ENCODE measurements around the gene ATP10B. TPM values are rescaled to one million over a fixed set of nuclear protein-coding genes. Genes with fewer than 3 reads are reported as not detected.

ATP10B gene
- total RNA-seq, 1 experiment from 2014 or later, result not detected

DNA sequence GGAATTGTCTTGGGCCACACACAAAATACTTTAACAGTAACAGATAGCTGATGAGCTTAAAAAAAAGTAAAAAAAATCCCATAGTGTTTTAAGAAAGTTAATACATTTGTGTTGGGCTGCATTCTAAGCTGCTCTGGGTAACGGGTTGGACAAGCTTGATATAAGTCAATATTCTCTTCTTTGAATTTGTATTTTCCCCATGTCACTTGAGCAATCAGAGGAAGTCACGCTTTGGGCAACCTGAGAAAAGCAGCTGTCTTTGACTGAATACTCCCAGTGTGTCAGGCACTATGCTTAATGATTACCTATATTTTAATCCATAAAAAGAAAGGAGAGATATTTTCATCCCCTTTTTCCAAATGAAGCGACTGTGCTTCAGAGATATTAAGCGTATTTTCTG, 84.9 kb downstream of the ATP10B start:
- Histone ChIP-seq H3K4me1 (replicated peaks) (no peaks in the 10 kb centered on the region), H3K4me3 (no peak overlapping the region), H3K36me3 (no peaks in the 10 kb centered on the region), H3K27ac (no peak overlapping the region), H3K9me3 (replicated peaks) (no peaks in the 10 kb centered on the region), H3K27me3 (replicated peaks) (no peaks in the 10 kb centered on the region)
- DNase-seq (ENCODE audit: low read depth in 1 of 2, low spot score in 2 of 2), result no peak

DNA sequence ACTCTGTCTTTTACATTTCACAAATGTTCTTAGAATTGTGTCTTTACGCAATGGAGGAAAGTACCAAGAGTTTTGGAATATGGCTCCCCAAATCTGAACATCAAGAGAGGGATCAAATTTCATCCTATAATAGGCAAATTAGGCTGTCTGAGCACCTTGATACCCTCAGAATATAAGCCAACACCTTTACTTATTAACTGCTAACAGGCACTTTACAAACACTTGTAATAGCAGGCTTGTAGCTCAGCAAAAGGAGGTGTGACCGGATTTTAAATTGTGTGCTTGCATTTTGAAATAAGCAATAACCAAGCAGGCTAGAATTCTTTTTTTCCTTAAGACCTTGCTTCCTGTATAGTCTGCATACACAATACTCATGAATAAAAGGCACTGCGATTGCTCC, 92.0 kb downstream of the ATP10B start:
- no peaks in the 10 kb centered on the region for H3K4me1 ChIP-seq (replicated peaks)

DNA sequence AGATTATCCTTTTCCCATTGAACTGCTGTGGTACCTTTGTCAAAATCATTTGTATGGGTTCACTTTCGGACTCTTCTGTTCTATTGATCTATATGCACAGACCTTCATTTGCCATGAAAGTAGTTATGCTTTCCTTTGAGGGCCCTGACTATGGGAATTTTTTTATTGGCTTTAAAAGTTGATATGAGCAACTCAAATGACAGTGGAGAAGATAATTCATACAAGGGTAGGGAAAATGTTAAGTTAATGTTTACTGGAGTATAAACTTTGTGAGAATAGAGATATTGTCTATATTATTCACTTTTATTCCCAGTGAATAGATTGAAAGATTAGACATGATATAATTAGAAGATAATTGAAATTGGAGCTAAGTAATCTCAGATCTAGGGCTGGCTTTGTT, 94.8 kb downstream of the ATP10B start:
- Histone ChIP-seq H3K4me3 (no peak overlapping the region), H3K9me3 (replicated peaks) (no peaks in the 10 kb centered on the region), H3K27ac (no peak overlapping the region), H3K4me1 (replicated peaks) (no peaks in the 10 kb centered on the region), H3K36me3 (no peaks in the 10 kb centered on the region), H3K27me3 (replicated peaks) (no peaks in the 10 kb centered on the region)
- DNase-seq (ENCODE audit: low read depth in 1 of 2, low spot score in 2 of 2), result no peak

More for the DNA sequence above, 92.0 kb downstream of the ATP10B start:
- H3K27ac ChIP-seq, result no peak overlapping the region
- no peak for DNase-seq (ENCODE audit: low read depth in 1 of 2, low spot score in 2 of 2)
- no peaks in the 10 kb centered on the region for H3K36me3 ChIP-seq
- H3K4me3 ChIP-seq, result no peak overlapping the region
- H3K27me3 ChIP-seq (replicated peaks), result no peaks in the 10 kb centered on the region
- no peaks in the 10 kb centered on the region for H3K9me3 ChIP-seq (replicated peaks)

DNA sequence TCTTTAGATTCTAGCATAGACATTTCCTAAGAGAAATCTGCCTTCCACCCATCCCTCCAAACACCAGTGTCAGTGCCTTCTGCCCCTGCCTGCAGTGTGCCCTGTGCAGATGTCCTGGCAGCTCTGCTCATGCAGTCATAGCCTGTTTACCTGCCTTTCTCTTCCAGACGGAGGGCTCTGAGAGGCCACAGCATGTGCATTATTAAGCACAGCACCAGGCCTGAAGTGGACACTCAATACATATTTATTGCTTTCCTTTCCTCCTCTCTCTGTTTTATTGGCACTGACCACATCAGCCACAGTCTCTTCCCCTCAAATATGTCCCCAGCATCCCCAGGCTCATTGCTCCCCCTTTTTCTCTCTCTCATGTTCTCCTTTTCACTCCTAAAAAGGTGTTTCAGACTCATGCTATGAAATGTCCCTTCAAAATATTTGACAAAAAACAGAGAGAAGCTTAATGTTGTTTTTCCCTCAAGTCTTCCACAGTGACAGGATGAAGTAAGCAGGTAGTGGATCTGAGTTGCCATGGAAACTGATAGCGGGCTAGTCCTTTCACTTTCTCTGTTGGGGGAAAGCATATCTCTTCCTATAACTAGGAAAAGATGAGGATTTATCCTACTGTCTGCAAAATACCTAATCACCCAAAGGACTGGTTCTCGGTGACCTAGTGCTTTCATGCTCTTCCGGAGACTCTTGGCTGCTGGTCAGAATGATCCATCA, 100.9 kb downstream of the ATP10B start:
- no peaks in the 10 kb centered on the region for H3K4me1 ChIP-seq (replicated peaks)
- H3K27ac ChIP-seq, result no peak overlapping the region
- H3K27me3 ChIP-seq (replicated peaks), result no peaks in the 10 kb centered on the region
- H3K4me3 ChIP-seq, result no peak overlapping the region
- H3K36me3 ChIP-seq, result no peaks in the 10 kb centered on the region
- no peak for DNase-seq (ENCODE audit: low read depth in 1 of 2, low spot score in 2 of 2)
- no peaks in the 10 kb centered on the region for H3K9me3 ChIP-seq (replicated peaks)

DNA sequence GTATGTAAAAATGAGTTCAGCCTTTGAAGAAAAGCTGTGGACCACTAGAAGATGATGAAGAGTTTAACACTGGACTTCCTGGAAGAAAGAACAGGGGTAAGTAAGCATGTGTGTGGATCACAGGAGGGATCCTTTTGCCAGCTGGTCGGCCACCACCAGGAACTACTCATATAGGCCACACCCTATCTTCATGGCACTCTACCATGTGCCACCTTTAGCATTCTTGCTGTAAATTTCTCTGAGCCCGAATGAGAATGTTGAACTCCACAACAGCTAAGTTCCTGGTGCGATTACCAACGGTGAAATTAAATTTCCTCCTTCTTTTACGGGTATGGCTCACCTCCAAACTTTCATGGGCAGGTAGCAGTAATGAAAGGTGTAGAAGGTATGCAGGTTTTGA, 102.3 kb downstream of the ATP10B start:
- no peaks in the 10 kb centered on the region for H3K27me3 ChIP-seq (replicated peaks)
- no peaks in the 10 kb centered on the region for H3K4me1 ChIP-seq (replicated peaks)
- no peak overlapping the region for H3K4me3 ChIP-seq
- no peak overlapping the region for H3K27ac ChIP-seq
- no peak for DNase-seq (ENCODE audit: low read depth in 1 of 2, low spot score in 2 of 2)
- no peaks in the 10 kb centered on the region for H3K9me3 ChIP-seq (replicated peaks)
- H3K36me3 ChIP-seq, result no peaks in the 10 kb centered on the region

DNA sequence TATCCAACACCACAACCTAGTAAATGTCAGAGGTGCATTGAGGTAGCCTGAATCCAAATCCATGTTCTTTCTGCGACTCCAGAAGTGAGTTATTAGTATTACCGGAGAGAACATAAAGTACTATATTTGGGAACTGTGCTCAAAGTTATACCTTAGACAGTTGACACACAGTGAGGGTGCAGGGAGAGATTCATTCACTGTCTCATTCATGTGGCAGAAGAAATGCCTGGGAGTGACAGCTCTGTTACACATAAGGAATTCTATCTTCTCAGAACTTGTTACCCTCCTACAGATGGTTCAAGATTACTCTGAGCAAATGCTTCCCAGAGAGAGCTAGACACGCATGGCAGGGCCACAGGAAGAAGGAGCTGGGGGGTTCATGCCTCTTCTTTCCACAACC, 103.0 kb downstream of the ATP10B start:
- Histone ChIP-seq H3K9me3 (replicated peaks) (no peaks in the 10 kb centered on the region), H3K27ac (no peak overlapping the region), H3K36me3 (no peaks in the 10 kb centered on the region), H3K27me3 (replicated peaks) (no peaks in the 10 kb centered on the region), H3K4me1 (replicated peaks) (no peaks in the 10 kb centered on the region), H3K4me3 (no peak overlapping the region)
- no peak for DNase-seq (ENCODE audit: low read depth in 1 of 2, low spot score in 2 of 2)

DNA sequence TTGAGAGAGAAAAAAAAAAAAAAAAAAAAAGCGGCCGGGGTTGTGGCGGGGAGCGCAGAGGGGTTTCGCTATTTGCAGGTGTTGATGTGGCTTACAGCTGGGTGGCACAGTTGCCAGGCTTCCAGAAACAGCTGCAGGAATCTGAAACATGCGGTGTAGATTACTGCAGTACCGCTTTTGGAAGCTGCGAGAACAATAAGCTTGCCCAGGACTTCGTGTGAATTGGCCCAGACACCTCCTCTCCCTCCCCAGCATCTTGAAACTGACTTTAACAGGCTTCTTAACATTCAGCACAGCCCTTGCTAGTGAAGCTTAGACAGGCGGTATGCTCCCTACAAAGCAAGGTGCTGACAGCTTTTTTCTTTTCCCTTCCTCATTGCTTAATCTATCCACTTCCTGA, 104.0 kb downstream of the ATP10B start:
- no peaks in the 10 kb centered on the region for H3K9me3 ChIP-seq (replicated peaks)
- H3K27ac ChIP-seq, result no peak overlapping the region
- peaks cover 2% of the 10 kb centered on the region; the same call in 1 of the 2 replicates for H3K27me3 ChIP-seq (replicated peaks)
- H3K4me3 ChIP-seq, result no peak overlapping the region
- DNase-seq (ENCODE audit: low read depth in 1 of 2, low spot score in 2 of 2), result no peak
- no peaks in the 10 kb centered on the region for H3K4me1 ChIP-seq (replicated peaks)
- H3K36me3 ChIP-seq, result no peaks in the 10 kb centered on the region

DNA sequence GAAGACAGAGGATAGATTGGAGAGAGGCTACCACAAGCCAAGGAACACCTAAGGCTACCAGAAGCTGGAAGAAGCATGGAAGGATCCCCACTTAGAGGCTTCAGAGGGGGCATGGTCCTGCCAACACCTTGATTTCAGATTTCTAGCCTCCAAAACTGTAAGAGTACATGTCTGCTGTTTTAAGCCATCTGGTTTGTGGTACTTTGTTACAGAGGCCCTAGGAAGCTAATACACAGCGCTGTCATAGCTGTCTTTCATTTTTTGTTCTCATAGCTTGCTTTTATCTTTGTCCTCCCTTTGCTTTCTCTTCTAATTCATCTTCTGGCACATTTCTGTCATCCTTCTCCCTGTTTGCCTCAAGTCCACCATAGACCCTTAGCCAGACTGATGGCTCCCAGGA, 104.5 kb downstream of the ATP10B start:
- H3K4me1 ChIP-seq (replicated peaks), result no peaks in the 10 kb centered on the region
- H3K4me3 ChIP-seq, result no peak overlapping the region
- H3K36me3 ChIP-seq, result no peaks in the 10 kb centered on the region
- H3K9me3 ChIP-seq (replicated peaks), result no peaks in the 10 kb centered on the region
- no peak overlapping the region for H3K27ac ChIP-seq
- peaks cover 2% of the 10 kb centered on the region; the same call in 1 of the 2 replicates for H3K27me3 ChIP-seq (replicated peaks)
- no peak for DNase-seq (ENCODE audit: low read depth in 1 of 2, low spot score in 2 of 2)

DNA sequence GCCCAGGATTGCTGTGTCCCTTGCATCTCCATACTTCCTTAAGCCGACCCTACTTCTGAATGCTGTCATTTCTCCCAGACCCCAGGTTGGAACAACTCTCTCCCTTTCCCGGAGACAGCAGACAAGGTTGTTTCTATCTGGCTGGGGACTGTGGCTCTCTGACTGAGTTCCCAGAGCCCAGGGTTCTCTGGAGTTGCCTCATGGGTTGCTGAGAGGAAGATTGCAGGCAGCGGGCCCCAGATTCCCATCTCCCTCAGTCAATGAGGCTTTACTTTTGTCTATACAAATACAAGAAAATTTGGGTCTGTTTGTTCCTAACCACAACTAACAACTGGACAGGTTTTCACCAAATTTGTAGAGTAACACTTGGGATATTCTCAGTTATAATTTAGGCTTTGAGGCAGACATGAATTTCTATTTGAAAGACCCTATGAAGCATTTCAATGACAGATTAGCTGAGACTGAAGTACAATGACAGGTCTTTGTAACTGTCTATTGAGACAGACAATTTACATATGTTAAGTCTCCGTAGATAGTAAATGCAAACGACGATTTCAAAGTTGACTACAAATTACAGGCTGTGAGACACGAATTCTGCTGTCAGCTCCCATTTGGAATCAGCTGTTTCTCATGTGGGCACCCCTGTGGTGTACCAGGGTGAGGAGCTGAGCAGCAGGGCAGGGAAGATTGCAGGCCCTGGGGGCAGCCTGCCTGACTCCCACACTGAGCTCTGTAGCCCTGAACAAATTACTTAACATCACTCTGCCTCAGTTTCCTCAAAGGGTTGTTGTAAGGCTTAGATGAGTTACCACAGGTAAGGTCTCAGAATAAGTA, 107.5 kb downstream of the ATP10B start:
- no peaks in the 10 kb centered on the region for H3K4me1 ChIP-seq (replicated peaks)
- H3K9me3 ChIP-seq (replicated peaks), result no peaks in the 10 kb centered on the region
- no peak for DNase-seq (ENCODE audit: low read depth in 1 of 2, low spot score in 2 of 2)
- no peak overlapping the region for H3K4me3 ChIP-seq
- H3K27ac ChIP-seq, result no peak overlapping the region
- H3K36me3 ChIP-seq, result no peaks in the 10 kb centered on the region
- peaks cover 2% of the 10 kb centered on the region; the same call in 1 of the 2 replicates for H3K27me3 ChIP-seq (replicated peaks)

DNA sequence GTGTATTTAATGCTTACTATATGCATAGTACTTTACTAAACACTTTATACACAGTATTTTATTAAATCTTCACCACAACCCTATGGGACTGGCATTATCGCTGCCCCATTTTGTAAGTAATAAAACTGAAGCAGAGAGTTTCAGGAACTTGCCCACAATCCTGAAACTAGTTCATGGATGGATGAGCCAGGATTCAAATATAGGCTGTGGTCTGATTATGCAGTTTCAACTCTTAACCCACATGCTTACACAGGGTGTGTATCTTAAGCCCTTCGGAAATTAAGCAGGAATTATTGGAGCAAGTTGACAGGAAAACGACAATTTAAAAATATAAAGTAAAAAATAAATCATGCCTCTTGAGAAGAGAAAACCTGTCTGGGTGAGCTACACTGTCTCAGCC, 109.0 kb downstream of the ATP10B start:
- Histone ChIP-seq H3K4me3 (no peak overlapping the region), H3K27ac (no peak overlapping the region), H3K9me3 (replicated peaks) (no peaks in the 10 kb centered on the region), H3K27me3 (replicated peaks) (peaks cover 2% of the 10 kb centered on the region; the same call in 1 of the 2 replicates), H3K36me3 (no peaks in the 10 kb centered on the region), H3K4me1 (replicated peaks) (no peaks in the 10 kb centered on the region)
- DNase-seq (ENCODE audit: low read depth in 1 of 2, low spot score in 2 of 2), result no peak

DNA sequence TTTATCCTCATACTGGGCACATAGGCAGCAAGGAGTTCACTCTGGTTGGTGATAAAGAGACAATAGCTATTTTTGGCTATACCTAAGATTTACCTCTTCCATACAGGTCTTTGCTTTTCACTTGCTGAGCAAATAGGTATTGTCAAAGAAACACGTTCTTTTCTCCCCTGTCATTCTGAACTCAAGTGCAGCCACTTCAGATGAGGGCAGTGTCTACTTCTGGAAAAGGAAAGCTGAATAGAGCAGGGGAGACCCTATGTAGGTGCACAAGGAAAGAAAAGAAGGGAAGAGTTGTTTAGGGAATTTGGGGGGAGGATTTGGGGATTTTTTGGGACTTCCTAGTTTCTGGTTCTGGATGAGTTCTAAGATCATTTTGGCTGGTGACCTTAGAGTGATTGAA, 109.6 kb downstream of the ATP10B start:
- no peak for DNase-seq (ENCODE audit: low read depth in 1 of 2, low spot score in 2 of 2)
- Histone ChIP-seq H3K9me3 (replicated peaks) (no peaks in the 10 kb centered on the region), H3K27me3 (replicated peaks) (peaks cover 2% of the 10 kb centered on the region; the same call in 1 of the 2 replicates), H3K4me1 (replicated peaks) (no peaks in the 10 kb centered on the region), H3K4me3 (no peak overlapping the region), H3K27ac (no peak overlapping the region), H3K36me3 (no peaks in the 10 kb centered on the region)

DNA sequence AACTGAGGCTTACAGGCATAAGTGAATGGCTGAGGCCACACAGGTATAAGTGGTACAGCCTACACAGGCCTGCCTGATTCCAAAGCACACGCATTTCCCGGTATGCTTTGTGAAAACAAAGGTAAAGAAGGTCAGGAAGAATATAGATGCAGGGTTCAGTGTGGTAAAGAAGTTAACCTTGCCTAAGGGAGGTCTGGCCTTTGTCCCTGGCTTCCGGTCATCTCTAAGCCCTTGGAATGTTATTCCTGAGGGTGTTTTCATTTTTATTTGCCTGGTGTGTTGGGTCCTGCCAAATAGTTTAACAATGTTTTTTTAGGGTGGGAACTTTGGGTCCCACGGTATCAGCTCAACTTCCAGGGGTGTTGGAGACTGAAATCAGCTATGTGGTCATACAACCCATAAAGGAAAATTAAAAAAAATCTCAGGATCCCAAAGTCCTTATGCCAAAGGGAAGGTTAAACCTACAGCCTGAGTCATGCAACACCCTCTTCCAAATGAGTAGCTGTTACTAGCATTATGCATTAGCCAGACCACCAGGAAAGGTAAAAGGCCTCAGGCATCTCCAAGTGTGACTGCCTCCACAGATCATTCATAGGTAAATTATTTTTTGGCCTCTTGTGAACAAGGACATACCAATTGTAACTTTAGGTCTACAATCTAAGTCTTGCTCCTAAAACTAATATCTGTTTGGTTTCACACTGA, 124.6 kb downstream of the ATP10B start:
- no peak overlapping the region for H3K27ac ChIP-seq
- H3K36me3 ChIP-seq, result no peaks in the 10 kb centered on the region
- H3K4me3 ChIP-seq, result no peak overlapping the region
- H3K4me1 ChIP-seq (replicated peaks), result no peaks in the 10 kb centered on the region
- H3K27me3 ChIP-seq (replicated peaks), result no peaks in the 10 kb centered on the region
- no peak for DNase-seq (ENCODE audit: low read depth in 1 of 2, low spot score in 2 of 2)
- H3K9me3 ChIP-seq (replicated peaks), result no peaks in the 10 kb centered on the region

DNA sequence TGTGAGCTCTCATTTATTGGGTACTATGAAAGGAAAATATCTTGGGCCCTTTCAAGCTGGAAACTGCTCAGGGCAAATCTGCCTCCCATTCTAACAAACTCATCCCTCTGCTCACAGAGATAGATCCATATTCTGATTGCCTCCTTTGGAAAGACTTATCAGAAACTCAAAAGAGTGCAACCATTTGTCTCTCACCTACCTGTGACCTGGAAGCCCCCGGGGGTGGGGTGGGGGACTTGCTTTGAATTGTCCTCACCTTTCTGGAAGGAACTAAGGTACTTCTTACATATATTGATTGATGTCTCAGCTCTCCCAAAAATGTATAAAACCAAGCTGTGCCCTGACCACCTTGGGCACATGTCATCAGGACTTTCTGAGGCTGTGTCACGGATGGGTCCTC, 125.3 kb downstream of the ATP10B start:
- DNase-seq (ENCODE audit: low read depth in 1 of 2, low spot score in 2 of 2), result no peak
- Histone ChIP-seq H3K9me3 (replicated peaks) (no peaks in the 10 kb centered on the region), H3K27ac (no peak overlapping the region), H3K36me3 (no peaks in the 10 kb centered on the region), H3K4me3 (no peak overlapping the region), H3K27me3 (replicated peaks) (no peaks in the 10 kb centered on the region; the same call in 1 of the 2 replicates), H3K4me1 (replicated peaks) (no peaks in the 10 kb centered on the region)

DNA sequence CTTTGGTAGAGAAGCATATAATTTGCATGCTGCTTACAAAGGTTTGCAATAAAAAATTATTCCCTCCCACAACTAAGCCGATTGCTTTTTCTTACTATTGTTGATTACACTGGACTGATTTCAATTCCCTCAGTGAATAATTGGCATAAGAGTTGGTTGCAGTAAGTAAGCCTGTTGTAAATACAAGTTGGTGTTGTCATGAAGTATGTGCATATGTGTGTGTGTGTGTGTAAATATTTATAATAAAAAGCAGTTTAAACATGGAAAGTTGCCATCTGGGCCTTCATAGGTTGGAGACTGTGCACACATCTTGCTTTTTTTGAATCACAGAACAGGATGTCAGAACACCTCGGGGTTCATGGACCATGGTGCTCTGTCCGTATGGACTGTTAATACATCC, 131.2 kb downstream of the ATP10B start:
- Histone ChIP-seq H3K27me3 (replicated peaks) (no peaks in the 10 kb centered on the region; the same call in 1 of the 2 replicates), H3K36me3 (no peaks in the 10 kb centered on the region), H3K4me3 (no peak overlapping the region), H3K9me3 (replicated peaks) (no peaks in the 10 kb centered on the region), H3K4me1 (replicated peaks) (no peaks in the 10 kb centered on the region), H3K27ac (no peak overlapping the region)
- DNase-seq (ENCODE audit: low read depth in 1 of 2, low spot score in 2 of 2), result no peak
